Stomach (tissue), 9 donors: Measurements from ENCODE around the gene QRFP. TPM values are rescaled to one million over a fixed set of nuclear protein-coding genes. Genes with fewer than 3 reads are reported as not detected.
A peak's percentile ranks its signal among the peaks of the same experiment; 100 is the strongest.

Experiments used
- DNase-seq, 2 donors: peaks; one replicate each; pipeline versions ENCODE4 v3.0.0 to v3.0.0-alpha.2; 2013 to 2019
- H3K27ac ChIP-seq, 5 donors: fragments of 200-600 bp in 4 of 5; sonication (generic) in 4 of 5; one replicate each; pipeline ENCODE4 v1.5.1; 2013 to 2019; ENCODE audit warnings: mild to moderate bottlenecking in 1 of 5, moderate library complexity in 1 of 5
- H3K27me3 ChIP-seq, 3 donors: fragments of 200-600 bp; sonication (generic); one replicate each; pipeline ENCODE4 v1.5.1; 2017 to 2019; ENCODE audit warnings: mixed run types in 1 of 3
- H3K36me3 ChIP-seq, 4 donors: fragments of 200-600 bp; sonication (generic); 1 replicate in 3 of 4; 2 replicates in 1 of 4; pipeline ENCODE4 v1.5.1; 2016 to 2019
- H3K4me1 ChIP-seq, 4 donors: fragments of 200-600 bp; sonication (generic); one replicate each; pipeline ENCODE4 v1.5.1; 2016 to 2019
- H3K4me3 ChIP-seq, 4 donors: fragments of 200-600 bp; sonication (generic) in 3 of 4; one replicate each; pipeline ENCODE4 v1.5.1; 2016 to 2019; ENCODE audit warnings: mild to moderate bottlenecking in 1 of 4
- H3K9me3 ChIP-seq, 4 donors: fragments of 200-600 bp; sonication (generic); one replicate each; pipeline ENCODE4 v1.5.1; 2016 to 2019
- EP300 ChIP-seq: sonication (generic); formaldehyde crosslinking; IDR thresholded peaks from one replicate; pipeline ENCODE4 v1.6.1; 2017; ENCODE audit warnings: antibody characterized with exemption
- POLR2A ChIP-seq, 4 donors: fragments of 450-650 bp; IDR thresholded peaks; one replicate each; pipeline ENCODE4 v1.6.1; 2016; ENCODE audit warnings: antibody characterized with exemption in 4 of 4, control low read depth in 2 of 4, mild to moderate bottlenecking in 1 of 4, moderate library complexity in 1 of 4
- POLR2AphosphoS5 ChIP-seq, 3 donors: sonication (generic); formaldehyde crosslinking; IDR thresholded peaks; one replicate each; pipeline ENCODE4 v1.6.1; 2016; ENCODE audit warnings: antibody characterized with exemption in 3 of 3
- WGBS, 5 donors: extraction: QIAGEN DNeasy Blood & Tissue Kit in 3 of 5; methylation state at CpG; one replicate each; pipeline versions ENCODE4 v1.1.5 to v1.1.7; 2013 to 2018; 5-methylcytosine and 5-hydroxymethylcytosine counted together
- intact Hi-C: fragments of 100-400 bp; cut with DNase I; formaldehyde crosslinking; loops from one replicate; pipeline ENCODE4 v1.15.1; 2023; ENCODE audit warnings: low total_unique reads
- polyA plus RNA-seq, 3 donors: library from polyadenylated mRNA; stranded (reverse); fragments of 200-250 nt; gene quantifications; one replicate each; pipeline ENCODE4 v1.2.3, GENCODE V29; 2013
- total RNA-seq, 5 donors: library from RNA; depleted of rRNA; stranded (reverse); fragments of >200 nt; gene quantifications; one replicate each; pipeline versions ENCODE4 v1.1.0 to v1.2.3, GENCODE V29; 2014 to 2016
- TF ChIP-seq, protein P1 (sequence below), 7 experiments: fragments of 450-650 bp in 4 of 7; fragments of 200-600 bp in 3 of 7; sonication (generic) in 3 of 7; IDR thresholded peaks; one replicate each; pipeline ENCODE4 v1.5.1; 2016 to 2019; ENCODE audit warnings: antibody characterized with exemption in 7 of 7, control low read depth in 2 of 7, mild to moderate bottlenecking in 1 of 7
- donor health status: healthy with polysubstance abuse.
- donor health status: Bipolar disorder and iron deficiency.
- donor health status: healthy.

Gene QRFP
- total and polyA plus RNA-seq, 8 donors = not detected

DNA sequence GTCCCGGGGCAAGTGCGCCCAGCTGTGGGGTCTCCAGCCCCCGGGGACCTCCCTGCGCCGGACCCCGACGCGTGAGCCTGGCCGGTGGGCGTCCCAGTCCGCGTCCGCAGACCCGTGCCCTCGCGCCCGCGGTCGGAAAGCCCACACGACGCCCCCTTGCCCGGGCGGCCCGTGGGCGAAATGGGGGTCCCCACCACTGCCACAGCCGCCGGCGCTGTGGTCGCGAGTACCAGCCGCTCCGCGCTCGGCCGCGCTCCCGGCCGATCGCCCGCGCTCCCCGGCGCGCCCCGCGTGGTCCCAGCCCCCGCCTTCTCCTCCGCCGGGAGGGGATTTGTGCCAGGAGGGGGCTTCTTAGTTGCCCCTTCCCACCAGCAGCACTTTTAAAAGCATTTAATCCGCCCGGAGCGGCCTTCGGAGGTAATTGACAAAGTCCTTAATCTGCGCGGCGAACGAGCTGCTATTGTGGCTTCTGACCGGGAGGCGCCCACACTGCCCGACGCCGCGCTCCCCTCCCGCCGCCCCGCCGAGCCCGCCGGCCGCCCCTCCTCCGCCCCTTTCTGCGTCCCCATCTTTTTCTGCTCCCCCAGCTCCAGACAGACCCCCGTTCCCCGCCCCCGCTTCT lies 42.9 kb upstream of the QRFP start:
- 0 to 3% (median 1%) methylated on average over 16 to 75 of the region's 75 CpGs for WGBS, 5 donors
- H3K27me3 ChIP-seq = peaks cover 20 to 97% (median 88%) of the 10 kb centered on the region in 3 donors
- intact Hi-C loops = loop anchor here (5.0 to 10.0 kb wide), 2 partner anchors 175 to 232 kb away; no protein-coding TSS in a partner anchor
- peak overlapping the region; percentile 49 to 58 (median 51) for H3K4me3 ChIP-seq
- peaks cover 21 to 43% (median 38%) of the 10 kb centered on the region in 4 donors for H3K4me1 ChIP-seq
- no peaks in the 10 kb centered on the region for H3K9me3 ChIP-seq
- H3K27ac ChIP-seq = no peak overlapping the region
- no peaks in the 10 kb centered on the region for H3K36me3 ChIP-seq
- no peak for TF ChIP-seq POLR2AphosphoS5 (IDR thresholded peaks at IDR 0.05)
- no peak for DNase-seq

DNA sequence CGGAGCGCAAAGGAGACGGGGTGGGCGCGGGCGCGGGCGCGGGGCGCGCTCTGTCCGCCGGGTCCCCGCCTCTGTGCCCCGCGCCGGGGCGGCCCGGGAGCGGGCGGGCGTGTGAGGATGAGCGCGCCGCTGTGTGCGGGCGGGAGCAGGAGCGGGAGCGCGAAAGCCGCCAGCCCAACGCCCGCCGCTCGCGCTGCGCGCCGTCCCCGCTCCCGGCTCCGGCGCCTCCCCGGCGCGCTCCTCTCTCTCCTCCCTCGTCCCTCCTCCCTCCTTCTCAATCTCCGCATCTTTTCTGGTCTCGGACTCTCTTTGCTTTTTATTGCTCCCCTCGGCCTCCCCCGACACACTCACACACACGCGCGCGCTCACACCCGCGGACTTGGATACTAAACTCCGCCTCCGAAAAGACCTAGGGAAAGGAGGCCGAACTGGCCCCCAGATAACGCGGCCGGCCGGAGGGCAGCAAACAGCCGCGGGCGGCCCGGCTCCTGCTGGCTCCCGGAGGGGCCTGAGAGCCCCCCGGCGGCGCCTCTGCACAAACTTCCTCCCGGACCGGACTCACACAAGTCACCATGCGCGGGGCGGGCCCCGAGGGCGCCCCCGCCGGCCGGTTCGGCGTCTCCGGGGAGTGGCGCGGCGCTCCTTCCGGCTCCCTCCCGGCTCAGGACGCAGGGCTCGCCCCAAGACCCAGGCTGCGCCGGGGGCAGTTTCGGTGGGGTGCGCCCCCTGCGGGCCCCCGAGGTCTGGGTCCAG lies 42.2 kb upstream of the QRFP start, which contains the start of gene FIBCD1:
FIBCD1 (minus strand) TSS at position 596 of the 753 bp plus-strand sequence. CDS start 640 bp downstream, outside the sequence.
- H3K27ac ChIP-seq = no peak within 1 kb of the TSS
- peak in 1 of 2 donors; percentile 59 for DNase-seq
- TF ChIP-seq POLR2AphosphoS5 (IDR thresholded peaks at IDR 0.05) = no peak
- TF ChIP-seq, protein P1, sequence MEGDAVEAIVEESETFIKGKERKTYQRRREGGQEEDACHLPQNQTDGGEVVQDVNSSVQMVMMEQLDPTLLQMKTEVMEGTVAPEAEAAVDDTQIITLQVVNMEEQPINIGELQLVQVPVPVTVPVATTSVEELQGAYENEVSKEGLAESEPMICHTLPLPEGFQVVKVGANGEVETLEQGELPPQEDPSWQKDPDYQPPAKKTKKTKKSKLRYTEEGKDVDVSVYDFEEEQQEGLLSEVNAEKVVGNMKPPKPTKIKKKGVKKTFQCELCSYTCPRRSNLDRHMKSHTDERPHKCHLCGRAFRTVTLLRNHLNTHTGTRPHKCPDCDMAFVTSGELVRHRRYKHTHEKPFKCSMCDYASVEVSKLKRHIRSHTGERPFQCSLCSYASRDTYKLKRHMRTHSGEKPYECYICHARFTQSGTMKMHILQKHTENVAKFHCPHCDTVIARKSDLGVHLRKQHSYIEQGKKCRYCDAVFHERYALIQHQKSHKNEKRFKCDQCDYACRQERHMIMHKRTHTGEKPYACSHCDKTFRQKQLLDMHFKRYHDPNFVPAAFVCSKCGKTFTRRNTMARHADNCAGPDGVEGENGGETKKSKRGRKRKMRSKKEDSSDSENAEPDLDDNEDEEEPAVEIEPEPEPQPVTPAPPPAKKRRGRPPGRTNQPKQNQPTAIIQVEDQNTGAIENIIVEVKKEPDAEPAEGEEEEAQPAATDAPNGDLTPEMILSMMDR (IDR thresholded peaks at IDR 0.05) = peak in 1 of 7 experiments; percentile 7
- H3K36me3 ChIP-seq = no peaks in the 10 kb centered on the region
- intact Hi-C loops = loop anchor here (5.0 kb wide), 1 partner anchor 232 kb away; no protein-coding TSS in a partner anchor
- 0 to 1% (median 1%) methylated on average over 54 to 95 of the region's 98 CpGs for WGBS, 5 donors
- H3K27me3 ChIP-seq = peaks cover 20 to 100% (median 95%) of the 10 kb centered on the region in 3 donors
- no peaks in the 10 kb centered on the region for H3K9me3 ChIP-seq
- peak within 1 kb of the TSS; percentile 49 to 58 (median 51) for H3K4me3 ChIP-seq
- peaks cover 21 to 43% (median 38%) of the 10 kb centered on the region in 4 donors for H3K4me1 ChIP-seq

DNA sequence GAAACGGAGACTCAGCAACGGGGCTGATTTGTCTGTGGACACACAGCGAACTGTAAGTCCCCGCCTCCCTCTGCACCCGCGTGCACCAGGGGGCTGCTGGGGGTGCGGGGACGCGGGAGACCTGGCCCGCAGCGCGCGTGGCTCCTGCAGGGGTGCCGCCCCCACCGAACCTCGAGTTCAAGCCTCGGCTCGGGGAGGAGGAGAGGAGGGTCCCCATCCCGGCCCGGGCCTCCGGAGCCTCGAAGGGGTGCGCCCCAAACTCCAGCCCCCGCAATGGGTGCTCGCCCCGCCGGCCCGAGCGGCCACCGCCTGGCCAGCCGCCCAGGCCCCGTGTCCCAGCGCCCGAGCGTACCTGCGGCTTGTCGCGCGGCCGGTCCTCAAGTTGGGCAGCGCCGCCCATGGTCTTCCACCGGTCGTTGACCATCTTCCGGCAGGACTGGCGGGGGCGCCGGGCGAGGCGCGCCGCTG lies 41.6 kb upstream of the QRFP start:
- Histone ChIP-seq H3K9me3 (no peaks in the 10 kb centered on the region), H3K27ac (no peak overlapping the region), H3K27me3 (peaks cover 20 to 100% (median 95%) of the 10 kb centered on the region in 3 donors), H3K4me1 (peaks cover 21 to 47% (median 38%) of the 10 kb centered on the region in 4 donors), H3K4me3 (peak overlapping the region; percentile 49 to 58 (median 51)), H3K36me3 (no peaks in the 10 kb centered on the region)
- intact Hi-C loops = loop anchor here (5.0 kb wide), 1 partner anchor 231 kb away; no protein-coding TSS in a partner anchor
- WGBS, 5 donors = 2 to 4% (median 4%) methylated on average over 21 to 52 of the region's 52 CpGs
- TF ChIP-seq EP300 (no peak), POLR2A (IDR thresholded peaks at IDR 0.05) (no peak), POLR2AphosphoS5 (IDR thresholded peaks at IDR 0.05) (no peak)
- TF ChIP-seq, protein P1 (IDR thresholded peaks at IDR 0.05) = no peak
- DNase-seq = no peak

DNA sequence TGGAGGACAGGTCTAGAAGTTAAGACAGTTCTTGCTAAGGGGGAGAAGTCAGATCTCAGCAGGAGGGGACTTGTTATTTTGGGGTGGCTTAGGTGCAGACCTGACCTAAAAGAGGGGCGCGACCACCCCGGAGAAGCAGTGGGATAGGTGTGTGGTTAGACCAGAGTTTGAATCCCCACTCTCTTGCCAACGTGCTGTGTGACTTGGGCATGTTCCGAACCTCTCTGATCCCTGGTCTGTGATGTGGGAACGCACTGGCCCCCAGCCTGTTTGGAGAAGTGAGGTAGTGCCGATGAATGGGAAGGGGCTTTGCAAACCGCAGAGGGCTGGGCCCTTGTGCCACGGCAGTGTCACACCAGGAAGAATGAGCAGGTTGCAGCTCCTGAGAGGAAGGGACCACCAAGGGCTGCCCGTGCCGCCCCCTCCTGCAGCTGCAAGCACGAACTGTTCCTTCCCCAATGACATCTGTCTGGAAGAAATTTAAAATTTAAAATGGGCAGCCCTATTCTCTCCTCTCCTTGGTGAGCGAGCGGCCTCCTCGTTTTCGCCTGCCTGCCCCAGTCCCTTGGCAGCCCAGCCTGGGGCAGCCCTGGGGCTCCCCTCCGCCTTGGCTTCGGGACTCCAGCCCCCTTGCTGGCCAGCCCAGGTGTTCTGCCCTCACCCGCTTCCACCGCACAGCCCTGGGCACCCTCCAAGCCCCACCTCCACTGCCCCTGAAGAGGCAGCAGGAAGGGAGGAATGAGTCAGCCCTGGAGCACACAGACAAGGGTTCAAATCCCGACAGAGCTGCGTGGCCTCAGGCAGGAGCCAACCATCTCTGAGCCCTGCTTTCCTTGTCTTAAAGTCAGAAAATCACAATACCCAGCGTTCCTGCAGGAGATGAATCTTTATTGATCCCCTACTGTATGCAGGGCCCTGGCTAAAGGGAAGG lies 40.8 kb upstream of the QRFP start:
- H3K4me1 ChIP-seq = peaks cover 21 to 55% (median 42%) of the 10 kb centered on the region in 4 donors
- no peak for TF ChIP-seq POLR2A (IDR thresholded peaks at IDR 0.05)
- TF ChIP-seq, protein P1 (IDR thresholded peaks at IDR 0.05) = no peak
- WGBS, 5 donors = 60 to 69% (median 66%) methylated on average over 21 to 23 of the region's 23 CpGs
- H3K9me3 ChIP-seq = no peaks in the 10 kb centered on the region
- peaks cover 20 to 100% (median 100%) of the 10 kb centered on the region in 3 donors for H3K27me3 ChIP-seq
- DNase-seq = no peak
- H3K27ac ChIP-seq = no peak overlapping the region
- H3K4me3 ChIP-seq = peak overlapping the region in 2 of 4 donors; percentile 52 to 58
- intact Hi-C loops = loop anchor here (5.0 kb wide), 1 partner anchor 230 kb away; no protein-coding TSS in a partner anchor
- H3K36me3 ChIP-seq = no peaks in the 10 kb centered on the region
